Chondrocyte (in vitro differentiated cells): ENCODE results near the gene MTAP. TPM values are rescaled to one million over a fixed set of nuclear protein-coding genes. Genes with fewer than 3 reads are reported as not detected.

Experiments used
- DNase-seq: peaks from one replicate; pipeline ENCODE4 v3.0.0; 2021; ENCODE audit warnings: mixed read lengths, low spot score
- H3K27ac Mint-ChIP-seq: one replicate; pipeline ENCODE4 v1.8.0; 2021; ENCODE audit warnings: mild to moderate bottlenecking, moderate library complexity, mixed read lengths; ENCODE audit not compliant: unreplicated experiment
- H3K27me3 Mint-ChIP-seq: 2 replicates; pipeline ENCODE4 v1.8.0; 2021; ENCODE audit warnings: low read depth, mixed read lengths
- H3K36me3 Mint-ChIP-seq: 2 replicates; pipeline ENCODE4 v1.8.0; 2021; ENCODE audit warnings: low read depth, mixed read lengths
- H3K4me1 Mint-ChIP-seq: 2 replicates; pipeline ENCODE4 v1.8.0; 2021; ENCODE audit warnings: low read depth, mild to moderate bottlenecking, mixed read lengths
- H3K4me3 Mint-ChIP-seq: one replicate; pipeline ENCODE4 v1.8.0; 2021; ENCODE audit warnings: mild to moderate bottlenecking, moderate library complexity, mixed read lengths; ENCODE audit not compliant: unreplicated experiment
- H3K9me3 Mint-ChIP-seq: 2 replicates; pipeline ENCODE4 v1.8.0; 2021; ENCODE audit warnings: low read depth, mixed read lengths
- CTCF ChIP-seq: fragments of 200-600 bp; sonication (generic); IDR thresholded peaks from 2 replicates; pipeline ENCODE4 v1.5.0; 2021; ENCODE audit warnings: antibody characterized with exemption, mild to moderate bottlenecking, moderate library complexity
- total RNA-seq: library from RNA; stranded (reverse); gene quantifications from 3 replicates; pipeline ENCODE4 v1.2.1, GENCODE V29; 2021

Gene MTAP
- total RNA-seq, 1 donor from 2014 or later = 33.7 TPM

- H3K4me3 Mint-ChIP-seq = no peak overlapping the region
- no peak overlapping the region for H3K27ac Mint-ChIP-seq
- peaks cover 14% of the 10 kb centered on the region for H3K4me1 Mint-ChIP-seq
- peaks cover 52% of the 10 kb centered on the region for H3K27me3 Mint-ChIP-seq
- no peak for DNase-seq
- peaks cover 9% of the 10 kb centered on the region for H3K36me3 Mint-ChIP-seq
- no peak for TF ChIP-seq CTCF
- H3K9me3 Mint-ChIP-seq = no peaks in the 10 kb centered on the region
Observed at GRCh38 chr9:21982861-21983560, 180.6 kb downstream of the MTAP start.

GRCh38 chr9:21983561-21983935 is 181.1 kb downstream of the MTAP start:
- Mint-ChIP-seq H3K27me3 (peaks cover 54% of the 10 kb centered on the region), H3K4me3 (no peak overlapping the region), H3K4me1 (peaks cover 14% of the 10 kb centered on the region), H3K36me3 (peaks cover 11% of the 10 kb centered on the region), H3K9me3 (no peaks in the 10 kb centered on the region), H3K27ac (no peak overlapping the region)
- DNase-seq = no peak
- TF ChIP-seq CTCF = no peak

GRCh38 chr9:21984101-21984500 is 181.7 kb downstream of the MTAP start:
- no peak for TF ChIP-seq CTCF

GRCh38 chr9:21985964-21986667 is 183.7 kb downstream of the MTAP start:
- Mint-ChIP-seq H3K9me3 (no peaks in the 10 kb centered on the region), H3K4me1 (peaks cover 16% of the 10 kb centered on the region), H3K36me3 (peaks cover 18% of the 10 kb centered on the region), H3K4me3 (no peak overlapping the region), H3K27me3 (peaks cover 58% of the 10 kb centered on the region), H3K27ac (no peak overlapping the region)
- DNase-seq = no peak
- no peak for TF ChIP-seq CTCF

More at GRCh38 chr9:21984101-21984500, 181.7 kb downstream of the MTAP start:
- DNase-seq = no peak
- Mint-ChIP-seq H3K4me3 (no peak overlapping the region), H3K4me1 (peaks cover 14% of the 10 kb centered on the region), H3K9me3 (no peaks in the 10 kb centered on the region), H3K27me3 (peaks cover 53% of the 10 kb centered on the region), H3K27ac (no peak overlapping the region), H3K36me3 (peaks cover 11% of the 10 kb centered on the region)

Other genes starting within 250 kb of the MTAP start
- 20.7 to 31.7 TPM (median 21.2 TPM) in 3 replicates for gene CDKN2A, start 191.8 kb downstream of the MTAP start, total RNA-seq
- 3.2 to 7.5 TPM (median 3.5 TPM) in 3 replicates for gene CDKN2B-AS1, start 192.2 kb downstream of the MTAP start, total RNA-seq
- gene CDKN2B, start 206.7 kb downstream of the MTAP start, total RNA-seq = 247 to 252 TPM (median 247 TPM) in 3 replicates